Measurements from ENCODE around the gene MCC. TPM values are rescaled to one million over a fixed set of nuclear protein-coding genes. Genes with fewer than 3 reads are reported as not detected.

Gene MCC
- total RNA-seq, 1 experiment from 2014 or later, result 0.60 TPM

DNA sequence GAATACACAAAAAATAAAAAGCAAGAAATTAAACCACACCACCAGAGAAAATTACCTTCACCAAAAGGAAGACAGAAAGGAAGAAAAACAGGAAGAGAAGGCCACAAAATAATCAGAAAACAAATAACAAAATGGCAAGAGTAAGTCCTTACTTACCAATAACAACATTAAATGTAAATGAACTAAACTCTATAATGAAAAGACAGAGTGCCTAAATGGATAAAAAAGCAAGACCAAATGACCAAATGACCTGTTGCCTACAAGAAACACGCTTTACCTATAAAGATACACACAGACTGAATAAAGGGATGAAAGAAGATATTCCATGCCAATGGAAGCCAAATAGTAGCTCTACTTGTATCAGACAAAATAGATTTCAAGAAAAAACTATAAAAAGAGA, 140.7 kb downstream of the MCC start:
- H3K4me3 ChIP-seq (ENCODE audit: low read depth, low read length, poor library complexity, severe bottlenecking), result no peak overlapping the region
- peaks cover 3% of the 10 kb centered on the region for H3K27me3 ChIP-seq (replicated peaks; ENCODE audit: insufficient read depth, low read depth, low read length, poor library complexity)
- intact Hi-C loops (cut with micrococcal nuclease; ENCODE audit: unreplicated experiment), result no loop called here
- no peaks in the 10 kb centered on the region for H3K9me3 ChIP-seq (ENCODE audit: low read depth, low read length, poor library complexity, severe bottlenecking)
- no peaks in the 10 kb centered on the region for H3K36me3 ChIP-seq (ENCODE audit: insufficient read depth, low read length, poor library complexity, severe bottlenecking)
- TF ChIP-seq EZH2 (IDR thresholded peaks at IDR 0.05; ENCODE audit: borderline replicate concordance, low read depth, low read length, poor library complexity, severe bottlenecking), result no peak
- TF ChIP-seq, protein P1, sequence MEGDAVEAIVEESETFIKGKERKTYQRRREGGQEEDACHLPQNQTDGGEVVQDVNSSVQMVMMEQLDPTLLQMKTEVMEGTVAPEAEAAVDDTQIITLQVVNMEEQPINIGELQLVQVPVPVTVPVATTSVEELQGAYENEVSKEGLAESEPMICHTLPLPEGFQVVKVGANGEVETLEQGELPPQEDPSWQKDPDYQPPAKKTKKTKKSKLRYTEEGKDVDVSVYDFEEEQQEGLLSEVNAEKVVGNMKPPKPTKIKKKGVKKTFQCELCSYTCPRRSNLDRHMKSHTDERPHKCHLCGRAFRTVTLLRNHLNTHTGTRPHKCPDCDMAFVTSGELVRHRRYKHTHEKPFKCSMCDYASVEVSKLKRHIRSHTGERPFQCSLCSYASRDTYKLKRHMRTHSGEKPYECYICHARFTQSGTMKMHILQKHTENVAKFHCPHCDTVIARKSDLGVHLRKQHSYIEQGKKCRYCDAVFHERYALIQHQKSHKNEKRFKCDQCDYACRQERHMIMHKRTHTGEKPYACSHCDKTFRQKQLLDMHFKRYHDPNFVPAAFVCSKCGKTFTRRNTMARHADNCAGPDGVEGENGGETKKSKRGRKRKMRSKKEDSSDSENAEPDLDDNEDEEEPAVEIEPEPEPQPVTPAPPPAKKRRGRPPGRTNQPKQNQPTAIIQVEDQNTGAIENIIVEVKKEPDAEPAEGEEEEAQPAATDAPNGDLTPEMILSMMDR (conservative IDR thresholded peaks at IDR 0.05; ENCODE audit: low read depth, low read length), result no peak
- ChIA-PET POLR2A (ENCODE audit: low non-redundant PET) (no interaction called here), CTCF (no interaction called here)
- no peak overlapping the region for H3K27ac ChIP-seq (ENCODE audit: low read depth, low read length, poor library complexity, severe bottlenecking)
- no peaks in the 10 kb centered on the region for H3K4me1 ChIP-seq (ENCODE audit: insufficient read depth, low read length, poor library complexity, severe bottlenecking)
- no peak for DNase-seq (ENCODE audit: low spot score)
- BruUV-seq (replicated peaks), result no TSS peak

DNA sequence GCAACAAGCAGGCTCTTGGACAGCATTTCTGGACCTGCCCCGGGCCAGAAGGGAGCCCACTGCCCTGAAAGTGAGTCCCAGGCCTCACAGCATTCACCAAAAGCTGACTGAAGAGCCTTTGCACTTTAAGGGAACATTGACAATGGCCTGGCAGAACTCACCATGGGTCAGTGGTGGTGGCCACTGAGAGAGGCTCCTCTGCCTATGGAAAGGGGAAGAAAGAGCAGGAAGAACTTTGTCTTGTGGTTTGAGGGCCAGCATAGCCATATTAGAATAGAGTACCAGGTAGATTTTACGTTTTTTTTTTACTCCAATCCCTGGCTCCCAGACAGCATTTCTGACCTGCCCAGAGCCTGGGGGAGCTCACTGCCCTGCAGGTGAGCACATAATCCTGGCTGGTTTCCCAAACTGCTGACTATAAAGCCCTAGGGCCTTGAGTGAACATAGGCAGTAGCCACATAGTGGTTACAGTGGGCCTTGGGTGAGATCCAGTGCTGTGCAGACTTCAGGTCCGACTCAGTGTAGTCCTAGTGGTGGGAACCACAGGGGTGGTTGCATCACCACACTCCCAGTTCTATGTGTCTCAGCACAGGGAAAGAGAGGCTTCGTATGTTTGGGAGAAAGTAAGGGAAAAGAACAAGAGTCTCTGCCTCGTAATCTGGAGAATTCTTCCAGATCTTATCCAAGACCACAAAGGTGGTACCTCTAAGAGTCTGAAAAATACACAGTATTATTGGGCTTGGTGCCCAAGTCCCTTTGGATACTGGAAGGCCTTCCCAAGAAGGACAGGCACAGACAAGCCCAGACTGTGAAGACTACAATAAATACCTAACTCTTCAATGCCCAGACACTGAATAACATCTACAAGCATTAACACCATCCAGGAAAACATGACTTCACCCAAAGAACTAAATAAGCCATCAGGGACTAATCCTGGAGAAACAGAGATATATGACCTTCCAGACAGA, 143.0 kb downstream of the MCC start:
- no TSS peak for BruUV-seq (replicated peaks)
- H3K4me1 ChIP-seq (ENCODE audit: insufficient read depth, low read length, poor library complexity, severe bottlenecking), result no peaks in the 10 kb centered on the region
- POLR2A ChIA-PET (ENCODE audit: low non-redundant PET), result no interaction called here
- H3K9me3 ChIP-seq (ENCODE audit: low read depth, low read length, poor library complexity, severe bottlenecking), result no peaks in the 10 kb centered on the region
- TF ChIP-seq, protein P1 (conservative IDR thresholded peaks at IDR 0.05; ENCODE audit: low read depth, low read length), result no peak
- TF ChIP-seq EZH2 (IDR thresholded peaks at IDR 0.05; ENCODE audit: borderline replicate concordance, low read depth, low read length, poor library complexity, severe bottlenecking), result no peak
- H3K27me3 ChIP-seq (replicated peaks; ENCODE audit: insufficient read depth, low read depth, low read length, poor library complexity), result peaks cover 3% of the 10 kb centered on the region
- no peak overlapping the region for H3K4me3 ChIP-seq (ENCODE audit: low read depth, low read length, poor library complexity, severe bottlenecking)
- no peak overlapping the region for H3K27ac ChIP-seq (ENCODE audit: low read depth, low read length, poor library complexity, severe bottlenecking)
- CTCF ChIA-PET, result no interaction called here
- H3K36me3 ChIP-seq (ENCODE audit: insufficient read depth, low read length, poor library complexity, severe bottlenecking), result no peaks in the 10 kb centered on the region
- intact Hi-C loops (cut with micrococcal nuclease; ENCODE audit: unreplicated experiment), result no loop called here
- DNase-seq (ENCODE audit: low spot score), result no peak

DNA sequence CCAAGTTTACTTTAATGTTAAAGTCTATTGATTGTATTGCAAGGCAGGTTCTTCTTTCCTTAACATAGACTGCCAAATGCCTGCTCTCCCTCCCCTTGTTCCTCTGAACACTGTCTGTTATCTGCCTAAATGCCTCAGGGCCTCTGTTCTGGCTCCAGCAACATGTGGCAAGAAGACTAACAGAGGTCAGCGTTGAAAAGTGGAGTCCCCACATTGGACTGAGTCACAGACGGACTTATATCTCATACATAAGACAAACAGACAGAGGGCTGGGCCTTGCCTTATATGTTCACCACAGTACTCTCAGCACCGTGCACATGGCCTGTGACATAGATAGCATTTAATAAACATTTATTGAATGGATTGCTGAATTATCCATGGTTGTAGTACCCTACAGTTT, 144.9 kb downstream of the MCC start:
- no TSS peak for BruUV-seq (replicated peaks)
- TF ChIP-seq, protein P1 (conservative IDR thresholded peaks at IDR 0.05; ENCODE audit: low read depth, low read length), result no peak
- no peak for TF ChIP-seq EZH2 (IDR thresholded peaks at IDR 0.05; ENCODE audit: borderline replicate concordance, low read depth, low read length, poor library complexity, severe bottlenecking)

More for the DNA sequence above, 144.9 kb downstream of the MCC start:
- POLR2A ChIA-PET (ENCODE audit: low non-redundant PET), result no interaction called here
- intact Hi-C loops (cut with micrococcal nuclease; ENCODE audit: unreplicated experiment), result no loop called here
- DNase-seq (ENCODE audit: low spot score), result no peak
- H3K27me3 ChIP-seq (replicated peaks; ENCODE audit: insufficient read depth, low read depth, low read length, poor library complexity), result peaks cover 3% of the 10 kb centered on the region
- no peak overlapping the region for H3K27ac ChIP-seq (ENCODE audit: low read depth, low read length, poor library complexity, severe bottlenecking)
- no peak overlapping the region for H3K4me3 ChIP-seq (ENCODE audit: low read depth, low read length, poor library complexity, severe bottlenecking)
- no peaks in the 10 kb centered on the region for H3K9me3 ChIP-seq (ENCODE audit: low read depth, low read length, poor library complexity, severe bottlenecking)
- H3K4me1 ChIP-seq (ENCODE audit: insufficient read depth, low read length, poor library complexity, severe bottlenecking), result no peaks in the 10 kb centered on the region
- CTCF ChIA-PET, result no interaction called here
- no peaks in the 10 kb centered on the region for H3K36me3 ChIP-seq (ENCODE audit: insufficient read depth, low read length, poor library complexity, severe bottlenecking)

Data from A673 (cell line).